ENCODE data around the gene TBC1D23. TPM values are rescaled to one million over a fixed set of nuclear protein-coding genes. Genes with fewer than 3 reads are reported as not detected.

TBC1D23 gene
- total RNA-seq, 1 experiment from 2014 or later = 68.0 TPM

DNA sequence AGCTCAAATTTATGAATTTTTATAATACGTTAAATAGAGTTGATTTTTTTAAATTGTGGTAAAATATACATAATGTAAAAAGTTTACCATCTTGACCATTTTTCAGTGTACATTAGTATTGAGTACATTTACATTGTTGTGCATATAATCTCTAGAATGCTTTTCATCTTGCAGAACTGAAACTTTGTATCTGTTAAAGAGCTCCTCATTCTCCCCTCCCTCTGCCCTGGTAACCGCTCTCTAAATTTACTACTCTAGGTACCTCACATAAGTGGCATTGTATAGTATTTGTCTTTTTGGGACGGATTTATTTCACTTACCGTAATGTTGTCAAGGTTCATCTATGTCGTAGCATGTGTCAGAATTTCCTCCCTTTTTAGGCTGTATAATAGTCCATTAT is 13.6 kb downstream of the TBC1D23 start:
- no TSS peak for BruUV-seq (replicated peaks)
- intact Hi-C loops (cut with micrococcal nuclease; ENCODE audit: unreplicated experiment) = no loop called here
- H3K4me2 ChIP-seq = no peak overlapping the region
- CTCF ChIA-PET = no interaction called here
- no peaks in the 10 kb centered on the region for H3K9me3 ChIP-seq (ENCODE audit: insufficient read depth, low read depth)
- H3K79me2 ChIP-seq (ENCODE audit: low read depth) = peaks cover 88% of the 10 kb centered on the region
- peaks cover 44% of the 10 kb centered on the region for H4K20me1 ChIP-seq (ENCODE audit: insufficient read depth)
- no peak for TF ChIP-seq EZH2 (IDR thresholded peaks at IDR 0.05; ENCODE audit: low read depth)
- TF ChIP-seq, protein P1, sequence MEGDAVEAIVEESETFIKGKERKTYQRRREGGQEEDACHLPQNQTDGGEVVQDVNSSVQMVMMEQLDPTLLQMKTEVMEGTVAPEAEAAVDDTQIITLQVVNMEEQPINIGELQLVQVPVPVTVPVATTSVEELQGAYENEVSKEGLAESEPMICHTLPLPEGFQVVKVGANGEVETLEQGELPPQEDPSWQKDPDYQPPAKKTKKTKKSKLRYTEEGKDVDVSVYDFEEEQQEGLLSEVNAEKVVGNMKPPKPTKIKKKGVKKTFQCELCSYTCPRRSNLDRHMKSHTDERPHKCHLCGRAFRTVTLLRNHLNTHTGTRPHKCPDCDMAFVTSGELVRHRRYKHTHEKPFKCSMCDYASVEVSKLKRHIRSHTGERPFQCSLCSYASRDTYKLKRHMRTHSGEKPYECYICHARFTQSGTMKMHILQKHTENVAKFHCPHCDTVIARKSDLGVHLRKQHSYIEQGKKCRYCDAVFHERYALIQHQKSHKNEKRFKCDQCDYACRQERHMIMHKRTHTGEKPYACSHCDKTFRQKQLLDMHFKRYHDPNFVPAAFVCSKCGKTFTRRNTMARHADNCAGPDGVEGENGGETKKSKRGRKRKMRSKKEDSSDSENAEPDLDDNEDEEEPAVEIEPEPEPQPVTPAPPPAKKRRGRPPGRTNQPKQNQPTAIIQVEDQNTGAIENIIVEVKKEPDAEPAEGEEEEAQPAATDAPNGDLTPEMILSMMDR (conservative IDR thresholded peaks at IDR 0.05) = no peak
- peaks cover 12% of the 10 kb centered on the region for H3K4me1 ChIP-seq (replicated peaks; ENCODE audit: insufficient read depth)
- POLR2A ChIA-PET (ENCODE audit: unreplicated experiment) = no interaction called here
- H3F3A ChIP-seq (ENCODE audit: insufficient read depth, low read depth) = peaks cover 9% of the 10 kb centered on the region; the same call in 1 of the 2 replicates
- H3K9me2 ChIP-seq (ENCODE audit: insufficient read depth) = 0 out of 2 replicates have a peak, but pooled peaks cover 4% of the 10 kb centered on the region
- H3K27ac ChIP-seq = no peak overlapping the region
- no peaks in the 10 kb centered on the region for H3K27me3 ChIP-seq (ENCODE audit: insufficient read depth, low read depth)
- H3K4me3 ChIP-seq = no peak overlapping the region
- no peak for DNase-seq
- H3K36me3 ChIP-seq (ENCODE audit: low read depth) = no peaks in the 10 kb centered on the region
- H2AFZ ChIP-seq = no peak overlapping the region

- ChIA-PET POLR2A (ENCODE audit: unreplicated experiment) (no interaction called here), CTCF (no interaction called here)
- no peak overlapping the region for H3K4me2 ChIP-seq
- no peak overlapping the region for H3K4me3 ChIP-seq
- no peaks in the 10 kb centered on the region for H3K4me1 ChIP-seq (replicated peaks; ENCODE audit: insufficient read depth)
- peaks cover 11% of the 10 kb centered on the region; the same call in 1 of the 2 replicates for H3K36me3 ChIP-seq (ENCODE audit: low read depth)
- no peaks in the 10 kb centered on the region for H3K27me3 ChIP-seq (ENCODE audit: insufficient read depth, low read depth)
- no peak overlapping the region for H3K27ac ChIP-seq
- H3F3A ChIP-seq (ENCODE audit: insufficient read depth, low read depth) = no peaks in the 10 kb centered on the region
- BruUV-seq (replicated peaks) = no TSS peak
- TF ChIP-seq EZH2 (IDR thresholded peaks at IDR 0.05; ENCODE audit: low read depth) = no peak
- TF ChIP-seq, protein P1 (conservative IDR thresholded peaks at IDR 0.05) = no peak
- H3K79me2 ChIP-seq (ENCODE audit: low read depth) = peaks cover 64% of the 10 kb centered on the region
- no peaks in the 10 kb centered on the region for H3K9me2 ChIP-seq (ENCODE audit: insufficient read depth)
- DNase-seq = no peak
- no peaks in the 10 kb centered on the region for H3K9me3 ChIP-seq (ENCODE audit: insufficient read depth, low read depth)
- intact Hi-C loops (cut with micrococcal nuclease; ENCODE audit: unreplicated experiment) = no loop called here
- no peak overlapping the region for H2AFZ ChIP-seq
- H4K20me1 ChIP-seq (ENCODE audit: insufficient read depth) = peaks cover 32% of the 10 kb centered on the region
Measured at GRCh38 chr3:100277255-100277800, 16.5 kb downstream of the TBC1D23 start.

DNA sequence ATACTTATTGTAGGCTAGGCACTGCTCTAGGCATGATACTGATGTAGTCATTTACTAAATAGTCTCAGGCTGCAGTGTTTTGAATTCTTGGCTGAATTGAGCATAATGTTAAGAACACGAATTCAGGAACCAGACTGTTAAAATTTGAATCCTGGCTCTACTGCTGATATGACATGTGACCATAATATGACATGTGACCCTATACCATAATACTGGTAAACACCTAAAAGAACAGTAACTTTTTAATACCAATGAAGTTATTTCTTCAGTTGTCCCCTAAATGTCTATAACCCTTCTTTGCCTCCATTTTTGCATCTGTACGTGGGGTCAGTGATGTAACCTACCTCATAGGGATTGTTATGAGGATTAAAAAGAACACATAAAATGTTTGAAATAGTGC is 18.1 kb downstream of the TBC1D23 start:
- POLR2A ChIA-PET (ENCODE audit: unreplicated experiment) = interaction anchor here (0.6 kb wide), 1 partner anchor 80 kb away, joined by 4 read pairs; no protein-coding TSS in a partner anchor

More for the DNA sequence above, 18.1 kb downstream of the TBC1D23 start:
- H3K36me3 ChIP-seq (ENCODE audit: low read depth) = peaks cover 23% of the 10 kb centered on the region
- H3K9me3 ChIP-seq (ENCODE audit: insufficient read depth, low read depth) = no peaks in the 10 kb centered on the region
- peaks cover 56% of the 10 kb centered on the region for H3K79me2 ChIP-seq (ENCODE audit: low read depth)
- 0 out of 2 replicates have a peak, but pooled peaks cover 3% of the 10 kb centered on the region for H3F3A ChIP-seq (ENCODE audit: insufficient read depth, low read depth)
- no peak overlapping the region for H3K4me3 ChIP-seq
- no peaks in the 10 kb centered on the region for H3K4me1 ChIP-seq (replicated peaks; ENCODE audit: insufficient read depth)
- no peak overlapping the region for H3K4me2 ChIP-seq
- BruUV-seq (replicated peaks) = no TSS peak
- DNase-seq = no peak
- H4K20me1 ChIP-seq (ENCODE audit: insufficient read depth) = peaks cover 31% of the 10 kb centered on the region
- TF ChIP-seq, protein P1 (conservative IDR thresholded peaks at IDR 0.05) = no peak
- no peak for TF ChIP-seq EZH2 (IDR thresholded peaks at IDR 0.05; ENCODE audit: low read depth)
- no peaks in the 10 kb centered on the region for H3K9me2 ChIP-seq (ENCODE audit: insufficient read depth)
- intact Hi-C loops (cut with micrococcal nuclease; ENCODE audit: unreplicated experiment) = no loop called here
- CTCF ChIA-PET = no interaction called here
- no peaks in the 10 kb centered on the region for H3K27me3 ChIP-seq (ENCODE audit: insufficient read depth, low read depth)
- H2AFZ ChIP-seq = no peak overlapping the region
- no peak overlapping the region for H3K27ac ChIP-seq

Measured in PC-9 (cell line).